DMS79 treated with DMSO at 0.1 percent for 48 hours (cell line): ENCODE data around the gene NRROS.
A peak's percentile ranks its signal among the peaks of the same experiment; 100 is the strongest.

Experiments used
- DNase-seq: peaks from one replicate; lab custom pipeline; 2025; lab: John Stamatoyannopoulos, UW

Gene NRROS

DNA sequence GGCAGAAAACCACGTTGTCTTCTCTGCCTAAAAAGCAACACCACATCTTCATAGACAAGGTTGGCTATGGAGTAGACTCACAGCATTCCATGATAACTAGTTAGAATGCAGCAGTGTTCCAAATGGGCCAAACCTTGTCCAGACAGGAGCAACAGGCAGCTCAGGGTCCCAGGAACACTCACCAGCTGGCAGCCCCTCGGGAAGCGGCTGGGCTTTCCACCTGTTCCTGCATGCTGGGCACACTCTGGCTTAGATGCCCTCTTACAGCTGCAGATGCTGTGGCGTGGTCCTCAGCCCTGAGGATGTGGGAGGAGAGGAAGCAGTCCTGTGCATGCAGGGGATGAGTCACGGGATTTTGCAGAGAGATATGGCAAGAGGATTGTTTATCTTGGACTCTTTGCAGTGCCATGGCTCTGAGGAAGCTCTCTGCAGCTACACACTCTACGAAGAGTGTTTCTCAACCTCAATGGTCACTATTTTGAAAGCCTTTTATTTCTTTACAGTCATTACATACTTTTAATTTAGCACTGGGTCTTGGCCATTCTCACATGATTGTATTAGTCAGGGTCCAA lies 11.3 kb downstream of the NRROS start:
- DNase-seq: peak; percentile 84

DNA sequence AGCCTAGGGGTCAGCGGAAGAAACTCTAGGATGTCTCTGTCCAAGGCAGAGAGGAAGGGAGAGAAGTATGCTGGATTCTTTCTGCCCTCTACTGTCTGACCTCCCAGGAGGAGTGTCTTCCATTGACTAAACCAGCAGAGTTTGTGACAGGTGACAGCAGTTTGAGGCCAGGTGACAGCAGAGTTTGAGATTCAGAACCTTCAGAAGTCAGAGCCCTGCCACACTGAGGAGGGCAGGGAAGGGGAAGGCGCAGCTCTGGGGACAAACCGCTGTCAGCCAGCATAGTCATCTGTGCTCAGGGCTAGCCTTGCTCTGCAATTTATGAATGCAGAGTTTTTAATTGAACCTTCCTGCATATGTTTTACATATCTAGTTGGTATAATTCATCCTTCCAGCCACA lies 12.3 kb downstream of the NRROS start:
- no peak for DNase-seq

DNA sequence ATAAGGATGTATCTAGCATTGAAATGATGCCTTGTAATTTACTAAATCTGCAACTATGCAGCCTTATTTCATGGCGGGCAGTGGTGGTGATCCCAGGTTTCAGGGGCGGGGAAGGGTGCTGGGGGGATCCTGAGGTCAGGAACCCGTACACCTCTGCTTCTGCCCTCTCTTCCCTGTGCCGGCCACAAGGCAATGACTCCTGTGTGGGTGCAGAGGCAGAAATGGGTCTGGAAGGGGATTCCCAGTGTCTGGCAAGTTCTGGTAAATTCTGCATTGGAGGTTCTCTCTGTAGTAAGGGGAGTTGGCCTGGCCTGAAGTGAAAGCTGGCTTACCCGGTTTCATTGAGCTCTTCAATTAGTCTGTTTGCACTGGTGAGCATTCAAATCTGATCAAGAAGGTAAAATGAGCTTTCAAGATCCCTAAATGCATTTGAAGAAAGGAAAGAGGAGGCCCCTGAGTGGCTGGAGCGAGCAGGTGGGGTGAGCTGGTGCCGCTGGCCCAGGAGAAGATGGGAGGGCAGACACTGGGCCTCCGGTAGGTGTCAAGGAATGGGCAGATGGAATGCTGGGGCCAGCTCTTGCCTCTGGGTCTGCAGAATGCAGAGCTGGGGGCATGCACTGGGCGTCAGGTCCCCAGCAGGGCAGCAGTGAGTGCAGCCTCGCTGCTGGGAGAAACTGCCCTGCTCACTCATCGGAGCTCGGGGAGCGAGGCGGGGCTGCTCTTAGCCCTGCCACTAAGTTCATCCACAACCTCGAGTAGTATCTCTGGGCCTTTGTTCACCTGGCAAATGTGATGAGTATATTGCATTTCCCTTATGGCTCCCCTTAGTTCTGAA lies 13.7 kb downstream of the NRROS start:
- no peak for DNase-seq

GRCh38 chr3:196654006-196654734 lies 14.7 kb downstream of the NRROS start:
- no peak for DNase-seq

DNA sequence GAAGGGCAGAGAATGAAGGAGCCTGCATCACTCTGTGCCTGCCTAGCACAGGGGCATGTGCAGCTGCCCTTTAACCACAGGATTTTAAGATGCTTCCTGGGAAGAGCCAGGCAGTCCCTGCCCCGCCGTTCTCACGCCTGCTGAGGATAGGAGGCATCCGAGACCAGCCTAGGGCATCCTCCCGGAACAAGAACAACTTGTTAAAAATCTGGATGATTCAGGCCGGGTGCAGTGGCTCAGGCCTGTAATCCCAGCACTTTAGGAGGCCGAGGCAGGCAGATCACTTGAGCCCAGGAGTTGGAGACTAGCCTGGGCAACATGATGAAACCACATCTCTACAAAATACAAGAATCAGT lies 15.2 kb downstream of the NRROS start:
- DNase-seq: no peak

- no peak for DNase-seq
Observed at GRCh38 chr3:196655496-196655895, 16.0 kb downstream of the NRROS start.

DNA sequence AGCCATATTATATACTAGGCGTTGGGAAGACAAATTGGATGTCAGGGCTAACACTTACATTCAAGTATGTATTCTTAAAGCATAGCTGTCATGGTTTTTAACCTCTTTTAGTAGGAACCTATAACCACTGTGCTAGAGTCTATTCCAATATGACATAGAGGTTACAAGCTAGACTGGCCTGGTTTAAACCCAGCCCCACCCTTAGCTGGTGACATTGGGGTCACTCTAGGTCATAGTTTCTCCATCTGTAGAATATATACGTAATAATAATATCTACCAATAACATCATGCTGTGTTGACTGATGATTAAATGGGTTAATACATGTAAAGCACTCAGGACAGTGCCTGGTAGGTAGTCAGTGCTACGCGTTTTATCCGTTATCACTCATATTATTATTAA lies 16.7 kb downstream of the NRROS start:
- DNase-seq: no peak

DNA sequence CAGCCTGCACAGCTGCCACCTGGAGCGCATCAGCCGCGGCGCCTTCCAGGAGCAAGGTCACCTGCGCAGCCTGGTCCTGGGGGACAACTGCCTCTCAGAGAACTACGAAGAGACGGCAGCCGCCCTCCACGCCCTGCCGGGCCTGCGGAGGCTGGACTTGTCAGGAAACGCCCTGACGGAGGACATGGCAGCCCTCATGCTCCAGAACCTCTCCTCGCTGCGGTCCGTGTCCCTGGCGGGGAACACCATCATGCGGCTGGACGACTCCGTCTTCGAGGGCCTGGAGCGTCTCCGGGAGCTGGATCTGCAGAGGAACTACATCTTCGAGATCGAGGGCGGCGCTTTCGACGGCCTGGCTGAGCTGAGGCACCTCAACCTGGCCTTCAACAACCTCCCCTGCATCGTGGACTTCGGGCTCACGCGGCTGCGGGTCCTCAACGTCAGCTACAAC lies 20.4 kb downstream of the NRROS start:
- no peak for DNase-seq

- peak; percentile 97 for DNase-seq
Observed at GRCh38 chr3:196660381-196661166, 21.1 kb downstream of the NRROS start.

DNA sequence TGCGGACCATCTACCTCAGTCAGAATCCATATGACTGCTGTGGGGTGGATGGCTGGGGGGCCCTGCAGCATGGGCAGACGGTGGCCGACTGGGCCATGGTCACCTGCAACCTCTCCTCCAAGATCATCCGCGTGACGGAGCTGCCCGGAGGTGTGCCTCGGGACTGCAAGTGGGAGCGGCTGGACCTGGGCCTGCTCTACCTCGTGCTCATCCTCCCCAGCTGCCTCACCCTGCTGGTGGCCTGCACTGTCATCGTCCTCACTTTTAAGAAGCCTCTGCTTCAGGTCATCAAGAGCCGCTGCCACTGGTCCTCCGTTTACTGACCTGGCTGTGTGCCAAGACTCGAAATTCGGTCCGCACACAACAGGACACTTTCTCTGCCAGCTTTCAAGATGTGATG lies 21.9 kb downstream of the NRROS start:
- DNase-seq: peak; percentile 82

DNA sequence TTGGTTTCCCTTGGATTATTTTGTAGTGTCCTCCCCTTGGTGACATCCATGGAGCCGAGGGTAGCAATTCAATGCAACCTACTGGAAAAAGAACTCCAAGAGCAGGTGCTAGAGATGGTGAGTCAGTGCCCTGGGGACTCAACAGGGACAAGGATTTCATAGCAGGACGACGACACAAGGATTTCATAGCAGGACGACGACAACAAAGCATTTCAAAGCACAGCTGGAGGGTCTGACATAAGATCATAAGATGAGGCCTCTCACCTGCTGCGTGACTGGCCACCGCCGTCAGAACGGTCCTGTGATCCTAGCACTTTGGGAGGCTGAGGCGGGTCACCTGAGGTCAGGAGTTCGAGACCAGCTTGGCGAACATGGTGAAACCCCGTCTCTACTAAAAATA lies 22.5 kb downstream of the NRROS start:
- peak; percentile 92 for DNase-seq

GRCh38 chr3:196662711-196663571 lies 23.4 kb downstream of the NRROS start:
- DNase-seq: no peak

- peak; percentile 31 for DNase-seq
Observed at GRCh38 chr3:196666001-196666867, 26.7 kb downstream of the NRROS start.

GRCh38 chr3:196667056-196667825 lies 27.7 kb downstream of the NRROS start:
- DNase-seq: no peak

GRCh38 chr3:196670339-196670738 lies 30.8 kb downstream of the NRROS start:
- no peak for DNase-seq

DNA sequence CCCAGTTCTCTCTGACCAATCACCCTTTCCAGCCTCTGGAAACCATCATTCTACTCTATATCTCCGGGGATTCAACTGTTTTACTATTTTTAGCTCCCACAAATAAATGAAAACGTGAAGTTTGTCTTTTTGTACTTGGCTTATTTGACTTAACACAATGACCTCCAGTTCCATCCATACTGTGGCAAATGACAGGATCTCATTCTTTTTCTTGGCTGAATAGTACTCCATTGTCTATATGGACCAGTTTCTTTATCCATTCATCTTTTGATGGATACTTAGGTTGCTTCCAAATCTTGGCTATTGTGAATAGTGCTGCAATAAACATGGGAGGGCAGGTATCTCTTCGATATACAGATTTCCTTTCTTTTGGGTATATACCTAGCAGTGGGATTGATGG lies 34.1 kb downstream of the NRROS start:
- no peak for DNase-seq

GRCh38 chr3:196677353-196677752 lies 37.9 kb downstream of the NRROS start:
- DNase-seq: no peak

DNA sequence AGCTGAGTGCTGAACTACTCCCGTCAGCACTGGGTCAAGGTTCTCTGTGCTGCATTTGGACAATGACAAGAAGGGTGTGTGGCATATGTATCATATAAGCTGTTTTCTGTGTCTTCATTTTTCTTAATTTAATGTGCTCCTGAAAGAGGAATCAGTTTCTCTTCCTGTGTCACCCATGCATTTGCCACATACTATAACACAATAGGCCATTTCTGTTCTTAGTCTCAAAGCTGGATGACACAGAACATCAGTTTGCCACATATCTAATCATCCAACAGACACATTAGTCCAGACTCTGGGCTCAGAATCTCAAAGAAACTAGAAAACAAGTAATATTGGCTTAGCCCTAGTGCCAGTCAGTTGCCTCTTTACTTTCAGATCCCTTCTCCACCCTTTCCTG lies 38.4 kb downstream of the NRROS start:
- DNase-seq: no peak

- peak; percentile 89 for DNase-seq
Observed at GRCh38 chr3:196684548-196685407, 45.3 kb downstream of the NRROS start.
